GM19452 (cell line): ENCODE data around the gene PRDX3.

Experiments used
- ATAC-seq: cut with Tn5 transposase; IDR thresholded peaks from one replicate; pipeline ENCODE4 v1.9.1; 2021; ENCODE audit not compliant: unreplicated experiment

The PRDX3 gene

DNA sequence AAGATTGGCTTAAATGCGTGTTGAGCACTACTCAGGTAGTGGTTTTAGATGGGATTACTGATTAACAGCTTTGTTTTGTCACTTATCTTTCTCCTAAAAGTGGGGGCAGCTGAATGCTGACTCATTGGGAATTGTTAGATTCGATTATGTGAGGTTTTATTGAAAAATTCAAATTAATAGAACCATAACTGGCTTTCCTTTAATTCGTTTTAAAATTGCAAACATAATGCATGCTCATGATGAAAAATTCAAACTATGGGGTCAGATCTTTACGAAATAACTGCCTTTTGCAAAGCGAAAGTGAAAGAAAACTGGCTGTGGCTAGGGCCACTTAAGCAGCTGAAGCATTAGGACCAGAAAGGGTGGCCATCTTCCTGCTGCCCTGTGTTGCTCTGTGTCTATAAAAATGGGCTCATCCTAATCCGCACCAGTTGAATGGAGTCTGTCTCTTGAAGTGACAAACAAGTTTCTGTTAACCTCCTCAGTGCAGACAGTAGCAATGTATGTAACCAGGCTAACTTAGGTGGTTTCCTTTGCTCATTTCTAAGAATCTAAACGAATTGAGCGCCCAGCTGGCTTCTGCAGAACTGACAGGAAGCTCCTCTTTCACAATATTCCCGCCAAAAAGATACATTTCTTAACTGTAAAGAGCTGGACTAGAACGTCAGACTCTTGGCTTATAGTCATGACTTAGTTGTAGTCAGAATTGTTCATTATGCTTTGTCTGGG, 46.9 kb downstream of the PRDX3 start:
- peak; percentile 80 for ATAC-seq

DNA sequence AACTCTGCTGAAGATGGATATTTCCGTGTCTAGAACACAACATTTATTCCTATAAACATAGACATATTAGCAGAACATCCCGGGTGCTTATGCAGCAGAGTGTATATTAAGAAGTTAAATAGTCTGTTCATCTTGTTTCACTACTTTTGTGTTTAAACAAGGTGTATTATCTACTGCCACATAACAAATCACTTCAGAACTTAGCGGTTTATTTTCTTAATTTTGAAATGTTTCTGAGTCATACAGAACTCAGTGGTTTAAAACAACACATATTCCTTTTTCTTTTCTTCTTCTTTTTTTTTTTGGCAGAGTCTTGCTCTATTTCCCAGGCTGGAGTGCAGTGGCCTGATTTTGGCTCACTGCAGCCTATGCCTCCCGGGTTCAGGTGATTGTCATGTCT, 48.9 kb downstream of the PRDX3 start:
- ATAC-seq, result no peak

DNA sequence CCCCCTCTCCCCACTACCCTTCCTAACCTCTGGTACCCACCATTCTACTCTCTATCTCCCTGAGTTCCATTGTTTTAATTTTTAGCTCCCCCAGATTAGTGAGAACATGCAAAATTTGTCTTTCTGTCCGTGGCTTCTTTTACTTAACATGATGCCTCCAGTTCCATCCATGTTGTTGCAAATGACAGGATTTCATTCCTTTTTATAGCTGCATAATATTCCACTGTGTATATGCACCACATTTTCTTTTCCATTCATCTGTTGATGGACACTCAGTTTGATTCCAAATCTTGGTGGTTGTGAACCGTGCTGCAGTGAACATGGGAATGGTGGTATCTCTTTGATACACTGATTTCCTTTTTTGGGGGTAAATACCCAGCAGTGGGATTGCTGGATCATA, 52.7 kb downstream of the PRDX3 start:
- no peak for ATAC-seq

DNA sequence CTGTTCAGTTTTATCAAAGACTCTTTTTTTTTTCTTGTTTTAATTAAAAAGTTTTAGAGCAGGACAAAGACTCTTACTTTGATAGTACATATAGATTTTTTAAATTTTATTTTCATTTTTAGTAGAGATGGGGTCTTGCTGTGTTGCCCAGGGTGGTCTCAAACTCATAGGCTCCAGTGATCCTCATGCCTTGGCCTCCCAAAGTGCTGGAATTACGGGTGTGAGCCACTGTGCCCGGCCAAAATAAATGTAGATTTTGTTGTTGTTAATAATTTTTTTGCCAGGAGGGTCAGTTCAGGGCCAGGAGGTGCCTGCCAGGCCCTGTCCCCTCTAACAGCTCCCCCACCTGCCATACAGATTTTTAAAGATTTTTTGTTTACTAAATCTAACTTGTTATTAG, 57.7 kb downstream of the PRDX3 start:
- ATAC-seq, result no peak

DNA sequence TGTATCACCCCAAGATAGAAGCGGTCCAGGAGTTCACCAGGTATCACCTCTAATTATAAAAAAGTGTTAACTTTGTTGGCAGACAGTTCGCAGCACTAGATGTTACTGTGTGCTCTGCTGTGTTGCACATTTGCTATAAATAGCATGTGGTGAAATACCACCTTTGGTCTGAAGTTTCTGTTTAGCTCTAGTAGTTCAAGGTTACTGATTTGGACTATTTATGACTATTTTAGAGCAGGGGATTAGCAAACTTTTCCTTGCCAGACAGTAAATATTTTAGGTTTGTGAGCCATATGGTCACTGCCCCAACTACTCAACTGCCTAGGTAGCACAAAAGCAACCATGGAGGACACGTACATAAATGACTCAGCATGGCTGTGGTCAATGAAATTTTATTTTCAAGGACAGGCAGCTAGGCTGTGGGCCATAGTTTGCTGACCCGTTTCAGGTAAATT, 58.2 kb downstream of the PRDX3 start:
- peak; percentile 90 for ATAC-seq

DNA sequence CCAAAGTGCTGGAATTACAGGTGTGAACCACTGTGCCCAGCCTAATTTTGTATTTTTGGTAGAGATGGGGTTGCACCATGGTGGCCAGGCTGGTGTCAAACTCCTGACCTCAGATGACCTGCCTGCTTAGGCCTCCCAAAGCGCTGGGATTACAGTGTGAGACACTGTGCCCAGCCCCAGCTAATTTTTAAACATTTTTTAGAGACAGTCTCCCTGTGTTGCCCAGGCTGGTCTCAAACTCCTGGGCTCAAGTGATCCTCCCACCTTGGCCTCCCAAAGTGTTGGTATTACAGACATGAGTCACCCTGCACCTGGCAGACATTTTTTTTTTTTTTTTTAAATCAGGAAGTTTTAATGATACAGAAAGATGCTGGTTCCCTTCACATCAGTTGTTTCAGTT, 59.2 kb downstream of the PRDX3 start:
- no peak for ATAC-seq

DNA sequence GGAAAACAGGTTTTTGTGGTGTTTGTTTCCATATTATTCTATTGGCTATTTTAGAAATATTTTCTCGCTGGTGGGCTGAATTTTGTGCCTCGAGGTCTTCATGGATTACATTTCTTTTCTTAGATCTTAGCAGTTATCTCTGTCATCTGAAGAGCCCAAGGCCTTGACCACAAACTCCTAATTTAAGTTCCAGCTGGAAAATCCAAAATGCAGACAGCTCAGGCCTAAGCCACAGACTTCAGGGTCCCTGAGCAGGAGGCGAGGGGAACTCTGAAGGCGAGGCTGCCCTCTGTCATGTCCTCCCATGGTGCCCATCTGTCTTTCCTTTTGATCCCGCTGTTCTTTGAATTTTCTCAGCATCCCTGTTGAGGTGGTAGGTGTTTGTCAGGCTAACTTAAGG, 60.4 kb downstream of the PRDX3 start:
- no peak for ATAC-seq
